Bladder microvascular endothelial cell (primary cell): Measurements from ENCODE around the gene PDIA2. TPM values are rescaled to one million over a fixed set of nuclear protein-coding genes. Genes with fewer than 3 reads are reported as not detected.

Experiments
- total RNA-seq: library from RNA; depleted of rRNA; stranded (reverse); fragments of >200 nt; gene quantifications from 2 replicates; pipeline ENCODE4 v1.2.3, GENCODE V29; 2014

Gene PDIA2
- total RNA-seq, result not detected in 2 replicates

GRCh38 chr16:283033-283805, at the start of gene PDIA2:
Gene PDIA2, plus strand, starts transcription at chr16:283164. Its CDS starts 6 bp downstream, at chr16:283170.

GRCh38 chr16:234468-235305, 48.3 kb upstream of the PDIA2 start, which contains the start of gene FAM234A:
Gene FAM234A, plus strand, starts transcription at chr16:234821. Its CDS starts 19,593 bp downstream, at chr16:254414.

GRCh38 chr16:275786-276232, 7.2 kb upstream of the PDIA2 start, which contains the start of gene RGS11:
Gene RGS11, minus strand, starts transcription at chr16:275944. Its CDS starts 33 bp downstream, at chr16:275911.

GRCh38 chr16:280552-280951, 2.4 kb upstream of the PDIA2 start, which contains the start of gene ARHGDIG:
Gene ARHGDIG, plus strand, starts transcription at chr16:280591. Its CDS starts 90 bp downstream, at chr16:280681.

Other genes with a start within 250 kb of the PDIA2 start
- gene POLR3K, start 229.6 kb upstream of the PDIA2 start, total RNA-seq, result 5.5 and 7.3 TPM in 2 replicates
- 18.9 and 47.1 TPM in 2 replicates for gene SNRNP25, start 229.3 kb upstream of the PDIA2 start, total RNA-seq
- 17.8 and 43.6 TPM in 2 replicates for gene RHBDF1, start 210.5 kb upstream of the PDIA2 start, total RNA-seq
- 77.2 and 180 TPM in 2 replicates for gene MPG, start 204.9 kb upstream of the PDIA2 start, total RNA-seq
- gene NPRL3, start 144.5 kb upstream of the PDIA2 start, total RNA-seq, result 3.1 and 16.6 TPM in 2 replicates
- 0.19 TPM in 1 of 2 replicates, not detected in the other for gene HBZ, start 130.5 kb upstream of the PDIA2 start, total RNA-seq
- not detected in 2 replicates for gene HBM, start 117.2 kb upstream of the PDIA2 start, total RNA-seq
- gene HBA2, start 110.3 kb upstream of the PDIA2 start, total RNA-seq, result 0.32 TPM in 1 of 2 replicates, not detected in the other
- gene HBA1, start 106.5 kb upstream of the PDIA2 start, total RNA-seq, result not detected in 2 replicates
- 0.97 TPM in 1 of 2 replicates, not detected in the other for gene HBQ1, start 102.7 kb upstream of the PDIA2 start, total RNA-seq
- 29.1 and 51.1 TPM in 2 replicates for gene LUC7L, start 53.7 kb upstream of the PDIA2 start, total RNA-seq
- 30.1 and 67.4 TPM in 2 replicates for gene FAM234A, start 48.3 kb upstream of the PDIA2 start, total RNA-seq
- gene RGS11, start 7.2 kb upstream of the PDIA2 start, total RNA-seq, result 0.81 and 1.6 TPM in 2 replicates
- 0.13 TPM in 1 of 2 replicates, not detected in the other for gene ARHGDIG, start 2.6 kb upstream of the PDIA2 start, total RNA-seq
- 16.4 and 27.1 TPM in 2 replicates for gene AXIN1, start 69.6 kb downstream of the PDIA2 start, total RNA-seq
- gene MRPL28, start 87.4 kb downstream of the PDIA2 start, total RNA-seq, result 61.0 and 77.7 TPM in 2 replicates
- gene PGAP6, start 98.8 kb downstream of the PDIA2 start, total RNA-seq, result 82.7 and 108 TPM in 2 replicates
- 44.0 and 53.7 TPM in 2 replicates for gene NME4, start 114.0 kb downstream of the PDIA2 start, total RNA-seq
- 14.2 and 19.1 TPM in 2 replicates for gene DECR2, start 118.7 kb downstream of the PDIA2 start, total RNA-seq
- gene RAB11FIP3, start 142.5 kb downstream of the PDIA2 start, total RNA-seq, result 17.5 and 41.9 TPM in 2 replicates
- gene CAPN15, start 244.5 kb downstream of the PDIA2 start, total RNA-seq, result 20.6 and 36.8 TPM in 2 replicates